ENCODE measurements around the gene COL20A1.

DNA sequence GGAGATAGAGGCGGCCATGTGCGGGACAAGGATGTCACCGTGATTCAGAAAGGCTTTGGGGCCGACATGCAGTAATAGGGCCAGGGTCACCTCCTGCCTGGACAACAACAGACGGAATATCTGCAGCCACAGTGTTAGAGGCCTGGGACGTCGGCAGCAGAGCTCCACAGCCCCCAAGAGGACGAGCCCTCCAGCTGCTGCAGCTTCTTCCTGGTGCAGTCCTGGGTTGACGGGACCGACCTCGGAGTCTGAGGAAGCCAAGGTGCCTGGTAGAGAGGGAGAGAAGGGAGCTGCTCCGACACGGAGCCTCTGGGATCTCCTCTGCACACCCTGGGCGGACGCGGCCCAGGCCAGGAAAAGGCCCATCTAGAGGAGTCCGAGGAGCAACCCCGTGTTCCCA, 91.3 kb downstream of the COL20A1 start:
- TF ChIP-seq, protein P1, sequence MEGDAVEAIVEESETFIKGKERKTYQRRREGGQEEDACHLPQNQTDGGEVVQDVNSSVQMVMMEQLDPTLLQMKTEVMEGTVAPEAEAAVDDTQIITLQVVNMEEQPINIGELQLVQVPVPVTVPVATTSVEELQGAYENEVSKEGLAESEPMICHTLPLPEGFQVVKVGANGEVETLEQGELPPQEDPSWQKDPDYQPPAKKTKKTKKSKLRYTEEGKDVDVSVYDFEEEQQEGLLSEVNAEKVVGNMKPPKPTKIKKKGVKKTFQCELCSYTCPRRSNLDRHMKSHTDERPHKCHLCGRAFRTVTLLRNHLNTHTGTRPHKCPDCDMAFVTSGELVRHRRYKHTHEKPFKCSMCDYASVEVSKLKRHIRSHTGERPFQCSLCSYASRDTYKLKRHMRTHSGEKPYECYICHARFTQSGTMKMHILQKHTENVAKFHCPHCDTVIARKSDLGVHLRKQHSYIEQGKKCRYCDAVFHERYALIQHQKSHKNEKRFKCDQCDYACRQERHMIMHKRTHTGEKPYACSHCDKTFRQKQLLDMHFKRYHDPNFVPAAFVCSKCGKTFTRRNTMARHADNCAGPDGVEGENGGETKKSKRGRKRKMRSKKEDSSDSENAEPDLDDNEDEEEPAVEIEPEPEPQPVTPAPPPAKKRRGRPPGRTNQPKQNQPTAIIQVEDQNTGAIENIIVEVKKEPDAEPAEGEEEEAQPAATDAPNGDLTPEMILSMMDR (conservative IDR thresholded peaks at IDR 0.05 in 1 of 2, IDR thresholded peaks at IDR 0.05 in 1 of 2; ENCODE audit: low read depth in 1 of 2, low read length in 2 of 2) = no peak
- no peak for TF ChIP-seq EZH2 (IDR thresholded peaks at IDR 0.05; ENCODE audit: low read length, missing control alignments)

Measured in fibroblast of lung (primary cell).